Measurements from ENCODE around the gene NDUFB7.
"Not testable (repeated sequence)": the region's sequence is repeated elsewhere in the genome, so short reads cannot be mapped to it uniquely, and the experiment has no call there.

Gene NDUFB7

DNA sequence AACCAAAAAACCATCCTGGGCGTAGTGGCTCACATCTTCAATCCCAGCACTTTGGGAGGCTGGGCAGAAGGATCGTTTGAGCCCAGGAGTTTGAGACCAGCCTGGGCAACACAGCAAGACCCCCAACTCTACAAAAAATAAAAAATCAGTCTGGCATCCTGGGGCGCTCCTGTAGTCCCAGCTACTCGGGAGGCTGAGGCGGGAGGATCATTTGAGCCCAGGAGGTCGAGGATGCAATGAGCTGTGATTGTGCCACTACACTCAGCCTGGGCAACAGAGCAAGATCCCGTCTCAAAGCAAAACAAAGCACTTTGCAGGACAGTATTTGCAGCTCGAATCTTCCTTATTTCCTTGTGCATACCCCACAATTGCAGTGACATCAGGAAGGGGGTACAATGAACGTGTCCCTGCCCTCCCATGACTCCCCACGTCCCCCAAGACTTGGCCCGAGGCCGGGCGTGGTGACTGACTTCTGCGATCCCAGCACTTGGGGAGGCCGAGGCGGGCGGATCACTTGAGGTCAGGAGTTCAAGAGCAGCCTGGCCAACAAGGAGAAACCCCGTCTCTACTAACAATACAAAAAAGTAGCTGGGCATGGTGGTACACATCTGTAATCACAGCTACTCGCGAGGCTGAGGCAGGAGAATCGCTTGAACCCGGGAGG lies 870 bp downstream of the NDUFB7 start:
- no peak for DNase-seq

DNA sequence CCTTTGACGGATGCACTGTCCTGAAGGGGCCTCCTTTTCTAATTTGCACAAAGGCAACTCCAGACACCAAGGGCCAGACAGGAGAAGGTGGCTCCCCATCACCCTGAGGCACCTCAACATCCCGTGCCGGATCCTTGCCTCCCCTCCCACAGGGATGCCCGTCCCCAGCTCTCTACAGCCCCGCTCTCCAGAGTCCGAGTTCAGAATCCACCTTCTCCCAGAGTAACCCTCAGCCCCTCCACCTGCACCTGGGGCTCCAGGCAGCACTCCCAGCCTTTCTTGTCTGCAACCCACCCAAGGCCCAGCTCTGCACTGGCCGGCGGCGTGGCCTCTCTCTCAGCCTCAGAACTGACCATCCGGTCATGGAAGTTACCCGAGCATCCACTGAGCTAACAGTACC lies 4.8 kb downstream of the NDUFB7 start:
- no peak for DNase-seq

DNA sequence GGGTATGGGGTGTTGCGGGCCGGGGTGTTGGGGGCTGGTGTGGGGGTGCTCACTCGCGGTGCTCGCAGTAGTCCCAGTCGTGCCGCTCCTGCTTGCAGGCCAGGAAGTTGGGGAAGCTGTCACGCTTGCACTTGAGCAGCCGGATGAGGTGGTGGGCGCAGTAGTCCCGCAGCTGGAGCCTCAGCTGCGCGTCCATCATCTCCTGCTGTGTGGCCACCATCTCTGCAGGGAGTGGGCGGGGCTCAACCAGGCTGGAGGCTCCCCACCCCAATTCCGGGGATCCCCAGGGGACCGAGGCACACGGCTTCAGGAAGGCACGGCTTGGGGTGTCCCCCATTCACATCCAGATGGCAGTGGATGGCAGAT lies 5.2 kb downstream of the NDUFB7 start:
- no peak for DNase-seq

DNA sequence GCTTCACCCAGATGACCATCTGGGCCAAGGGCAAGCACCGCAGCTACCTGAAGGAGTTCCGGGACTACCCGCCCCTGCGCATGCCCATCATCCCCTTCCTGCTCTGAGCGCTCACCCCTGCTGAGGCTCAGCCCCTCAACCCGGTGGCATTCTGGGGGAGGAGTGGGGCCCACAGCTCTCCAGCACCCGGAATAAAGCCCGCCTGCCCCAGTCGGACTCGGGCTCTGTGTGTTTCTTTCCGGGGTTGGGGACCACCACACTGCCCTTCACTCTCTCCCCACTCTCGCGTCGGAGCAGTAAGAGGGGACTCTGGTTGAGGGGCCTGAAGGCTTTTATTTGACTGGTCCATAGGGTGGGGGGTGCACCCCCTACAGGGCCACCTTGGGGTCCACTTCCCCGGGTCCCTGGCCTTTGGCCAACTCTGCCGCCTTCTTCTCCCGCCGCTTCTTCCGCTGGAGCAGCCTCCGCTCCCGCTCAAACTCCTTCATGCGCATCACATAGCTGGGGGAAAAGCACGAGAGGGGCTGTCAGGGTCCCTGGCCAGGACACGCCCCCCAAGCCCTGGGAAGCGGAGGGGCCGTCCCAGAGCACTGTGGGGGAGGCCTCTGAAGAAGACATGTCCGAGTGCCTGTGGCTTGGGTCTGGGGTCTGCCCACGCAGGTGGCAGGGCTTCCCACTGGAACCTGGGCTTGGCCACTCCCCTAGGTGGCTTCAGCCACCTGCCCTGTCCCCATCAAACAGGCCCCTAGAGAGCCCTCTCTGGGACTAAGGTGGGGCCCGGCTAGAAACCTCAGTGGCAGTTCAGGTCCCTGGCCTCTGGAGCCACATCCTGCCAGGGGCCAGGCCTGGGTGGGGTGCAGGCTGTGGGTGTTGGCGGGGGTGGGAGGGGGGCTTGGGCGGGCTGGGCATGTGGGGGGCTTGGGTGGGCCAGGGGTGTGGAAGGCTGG lies 5.8 kb downstream of the NDUFB7 start:
- no peak for DNase-seq

DNA sequence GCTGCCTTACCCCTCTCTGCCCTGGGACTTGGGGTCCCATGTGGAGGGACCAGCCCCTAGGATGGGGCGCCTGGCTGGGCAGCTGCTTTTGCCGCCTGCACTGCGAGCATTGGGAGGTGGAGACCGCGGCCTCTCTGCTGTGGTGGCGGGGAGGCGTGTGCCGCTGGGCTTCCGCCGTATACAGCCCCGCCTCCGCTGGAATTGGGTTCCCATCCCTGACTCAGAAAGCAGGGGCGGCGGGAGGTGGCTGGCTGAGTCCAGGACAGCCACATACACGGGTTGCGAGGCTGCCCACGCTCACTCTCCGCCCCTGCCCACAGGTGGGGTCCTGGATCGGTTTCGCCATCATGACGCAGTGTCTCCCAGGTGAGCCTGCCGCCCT lies 6.6 kb downstream of the NDUFB7 start:
- no peak for DNase-seq

DNA sequence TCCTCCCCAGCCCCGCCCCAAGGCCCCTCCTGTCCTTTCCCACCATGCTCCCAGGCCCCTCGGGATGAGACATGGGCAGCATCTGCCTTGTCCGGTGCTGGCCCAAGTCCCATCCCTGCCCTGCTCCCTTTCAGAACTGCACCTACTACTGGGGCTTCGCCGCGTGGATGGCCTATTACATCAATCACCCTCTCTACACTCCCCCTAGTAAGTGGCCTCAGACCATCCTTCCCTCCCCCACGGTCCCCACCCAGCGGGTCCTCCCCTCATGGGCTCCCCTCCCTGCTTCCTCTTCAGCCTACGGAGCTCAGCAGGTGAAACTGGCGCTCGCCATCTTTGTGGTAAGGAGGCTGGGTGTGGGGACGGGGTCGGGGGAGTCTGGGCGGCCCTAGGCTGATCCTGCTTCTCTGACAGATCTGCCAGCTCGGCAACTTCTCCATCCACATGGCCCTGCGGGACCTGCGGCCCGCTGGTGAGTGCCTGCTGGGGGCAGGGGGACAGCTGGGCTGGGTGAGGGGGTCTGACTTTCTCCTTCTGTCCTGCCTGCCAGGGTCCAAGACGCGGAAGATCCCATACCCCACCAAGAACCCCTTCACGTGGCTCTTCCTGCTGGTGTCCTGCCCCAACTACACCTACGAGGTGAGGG lies 7.1 kb downstream of the NDUFB7 start:
- not testable (repeated sequence) for DNase-seq

DNA sequence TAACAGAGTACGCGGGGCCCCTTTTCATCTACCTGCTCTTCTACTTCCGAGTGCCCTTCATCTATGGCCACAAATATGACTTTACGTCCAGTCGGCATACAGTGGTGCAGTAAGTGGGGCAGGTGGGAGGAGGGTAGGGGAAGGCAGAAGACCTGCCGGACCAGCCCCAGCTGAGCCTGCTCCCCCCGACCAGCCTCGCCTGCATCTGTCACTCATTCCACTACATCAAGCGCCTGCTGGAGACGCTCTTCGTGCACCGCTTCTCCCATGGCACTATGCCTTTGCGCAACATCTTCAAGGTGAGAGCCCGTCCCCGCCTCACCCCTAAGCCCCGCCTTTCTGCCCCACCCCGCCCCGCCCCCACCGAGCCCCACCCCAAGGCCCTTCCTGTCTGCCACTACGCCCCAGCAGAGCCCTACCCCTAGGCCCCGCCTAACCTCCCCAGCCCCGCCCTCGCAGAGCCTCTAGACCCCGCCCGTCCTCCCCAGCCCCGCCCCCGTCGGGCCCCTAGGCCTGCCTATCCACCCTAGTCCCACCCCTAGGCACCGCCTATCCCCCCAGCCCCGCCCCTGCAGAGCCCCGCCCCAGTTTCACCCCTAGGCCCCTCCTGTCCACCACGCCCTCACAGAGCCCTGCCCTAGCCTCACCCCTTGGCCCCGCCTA lies 7.7 kb downstream of the NDUFB7 start:
- DNase-seq = peak; percentile 31

DNA sequence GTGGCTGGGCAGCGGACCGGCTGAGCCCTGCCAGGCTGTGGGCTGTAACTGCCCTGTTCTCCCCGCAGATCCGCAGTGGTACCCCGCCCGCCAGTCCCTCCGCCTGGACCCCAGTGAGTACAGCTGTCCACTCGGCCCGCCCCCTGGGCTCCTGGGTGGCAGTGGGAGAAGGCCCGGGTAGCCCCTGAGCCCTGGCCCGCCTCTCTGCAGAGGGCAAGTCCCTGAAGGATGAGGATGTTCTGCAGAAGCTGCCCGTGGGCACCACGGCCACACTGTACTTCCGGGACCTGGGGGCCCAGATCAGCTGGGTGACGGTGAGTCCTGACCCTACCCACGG lies 8.3 kb downstream of the NDUFB7 start:
- no peak for DNase-seq

DNA sequence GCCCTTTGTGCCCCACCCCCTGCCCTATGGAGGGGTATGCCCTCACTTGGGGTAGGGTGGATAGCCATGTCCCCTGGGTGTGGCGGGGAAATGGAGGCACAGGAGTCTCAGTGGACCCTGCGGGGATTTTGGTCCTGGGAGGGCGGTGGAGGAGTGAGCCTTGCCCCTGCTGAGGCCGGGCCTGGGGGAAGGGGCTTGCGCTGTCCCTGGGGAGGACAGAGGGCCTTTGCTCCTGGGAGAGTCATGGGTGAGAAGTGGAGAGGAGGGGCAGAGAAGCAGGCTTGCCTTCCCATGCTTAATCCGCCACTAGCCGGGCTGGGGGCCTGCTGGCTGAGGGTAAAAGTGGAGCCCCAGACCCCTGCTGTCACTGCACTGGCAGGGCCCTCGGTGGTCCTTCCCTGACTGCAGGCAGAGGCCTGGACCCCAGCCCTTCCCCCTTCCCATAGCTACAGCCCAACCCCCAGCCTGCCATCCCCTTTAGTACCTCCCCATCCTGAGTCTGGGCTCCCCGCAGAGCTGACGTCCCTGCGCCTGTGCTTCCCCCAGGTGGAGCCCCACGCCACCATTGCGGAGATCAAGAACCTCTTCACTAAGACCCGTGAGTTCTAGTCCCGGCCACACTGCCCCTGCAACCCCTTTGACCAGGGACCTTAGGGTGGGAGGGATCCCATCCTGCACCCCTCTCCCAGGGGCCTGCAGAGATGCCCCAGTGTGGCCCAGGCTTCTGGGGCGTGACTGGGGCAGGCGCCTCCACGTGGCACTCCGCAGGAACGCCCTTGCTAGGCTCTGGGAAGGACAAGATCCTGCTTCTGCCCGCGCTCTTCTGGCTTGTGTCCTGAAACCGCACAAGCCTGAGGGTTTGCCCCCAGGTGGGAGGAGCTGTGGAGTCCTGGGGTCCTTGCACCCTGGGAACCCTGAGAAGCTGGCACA lies 8.9 kb downstream of the NDUFB7 start:
- no peak for DNase-seq

DNA sequence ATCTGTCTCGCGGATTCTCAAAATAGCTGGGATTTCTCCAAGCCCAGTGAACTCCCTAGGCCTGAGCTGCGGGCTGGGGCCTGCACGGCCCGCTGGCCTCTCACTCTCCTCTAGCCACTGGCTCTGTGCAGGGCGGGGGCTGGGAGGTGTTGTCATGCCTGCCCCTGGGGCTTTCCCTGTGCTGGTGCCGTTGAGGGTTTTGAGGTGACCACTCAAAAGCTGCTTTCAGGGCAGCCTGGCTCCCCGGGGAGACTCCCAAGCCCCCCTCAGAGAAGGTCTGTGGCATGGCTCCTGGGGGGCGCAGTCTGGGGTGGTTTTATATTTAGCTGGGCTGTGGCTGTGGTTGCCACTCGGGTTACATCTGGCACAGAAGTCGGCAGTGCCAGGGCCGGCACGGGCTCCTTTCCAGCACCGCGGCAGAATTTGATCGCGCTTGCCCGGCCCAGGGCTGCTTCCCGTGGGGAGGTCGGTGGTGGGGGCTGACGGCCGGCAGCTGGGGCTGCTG lies 10.0 kb downstream of the NDUFB7 start:
- DNase-seq = no peak

DNA sequence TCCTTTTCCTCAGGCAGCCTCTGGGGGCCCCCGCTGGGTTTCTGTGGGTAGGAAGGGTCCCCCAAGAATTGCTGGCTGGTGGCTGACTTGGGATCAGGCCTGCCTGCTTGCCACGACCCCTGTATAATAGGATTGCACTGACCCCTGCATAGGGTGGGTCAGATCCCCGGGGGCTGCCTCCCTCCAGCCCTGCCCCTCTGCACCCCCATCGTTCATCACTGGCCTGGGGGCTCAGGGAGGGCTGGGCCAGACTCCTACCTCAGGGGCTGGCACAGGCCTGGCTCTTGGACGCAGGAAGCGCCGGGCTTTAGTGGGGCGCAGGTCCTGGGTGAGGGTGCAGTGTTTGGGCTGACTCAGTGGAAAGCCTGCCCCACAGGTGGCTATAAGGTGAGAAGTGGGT lies 10.6 kb downstream of the NDUFB7 start:
- DNase-seq = no peak

DNA sequence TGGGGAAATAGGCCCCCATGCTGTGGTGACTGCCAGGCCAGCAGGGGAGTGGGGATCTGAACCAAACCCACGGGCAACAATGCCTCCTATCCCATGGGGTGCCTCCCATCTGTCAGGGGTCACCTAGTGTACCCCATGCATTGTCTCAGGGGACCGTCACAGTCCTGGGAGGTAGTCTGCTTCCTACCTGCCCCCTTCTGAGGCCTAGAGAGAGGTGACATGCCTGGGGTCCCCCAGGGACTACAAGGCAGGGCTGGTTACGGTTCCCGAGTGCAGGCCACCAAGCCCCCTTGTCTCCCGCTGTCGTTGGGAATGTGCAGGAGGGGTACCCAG lies 11.1 kb downstream of the NDUFB7 start:
- DNase-seq = no peak

DNA sequence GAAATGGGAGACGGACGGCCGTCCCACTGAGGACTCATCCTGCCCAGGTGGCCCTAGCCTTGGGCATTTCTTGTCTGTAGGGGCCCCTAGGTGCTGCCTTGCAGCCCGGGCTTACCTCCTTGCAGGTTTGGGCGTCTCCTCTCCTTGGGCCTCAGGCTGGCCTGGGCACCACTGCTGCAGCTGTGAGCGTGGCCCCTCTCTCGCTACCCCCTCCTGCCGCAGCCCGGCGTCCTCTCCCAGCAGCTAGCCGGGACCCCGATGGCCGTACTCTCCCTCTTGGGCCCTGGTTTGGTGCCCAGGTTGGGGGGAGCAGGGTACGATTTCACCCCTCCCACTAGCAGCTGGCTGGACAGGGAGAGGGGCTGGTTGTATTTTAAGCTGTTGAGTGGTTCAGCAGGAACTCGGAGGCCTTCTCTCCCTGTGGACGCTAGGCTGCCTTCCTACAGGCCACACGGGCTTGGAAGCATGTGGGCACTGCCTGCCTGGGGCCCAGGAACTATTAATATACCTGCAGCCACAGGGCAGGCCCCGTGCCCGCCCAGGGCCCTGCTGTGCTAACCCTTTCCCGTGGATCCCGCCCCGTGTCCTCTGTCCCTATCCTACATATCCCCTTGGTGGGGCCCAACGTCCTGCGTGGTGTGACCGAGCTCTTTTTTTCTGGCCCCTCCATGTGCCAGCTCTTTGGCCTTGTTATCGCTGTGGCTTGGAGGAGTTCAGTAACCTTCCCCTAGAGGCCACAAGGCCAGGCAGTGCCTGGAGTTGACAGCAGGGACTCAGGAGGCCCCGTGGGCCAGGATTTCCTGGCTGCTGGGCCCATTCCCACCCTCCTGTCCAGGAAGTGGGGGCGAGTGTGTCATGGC lies 11.7 kb downstream of the NDUFB7 start:
- no peak for DNase-seq

DNA sequence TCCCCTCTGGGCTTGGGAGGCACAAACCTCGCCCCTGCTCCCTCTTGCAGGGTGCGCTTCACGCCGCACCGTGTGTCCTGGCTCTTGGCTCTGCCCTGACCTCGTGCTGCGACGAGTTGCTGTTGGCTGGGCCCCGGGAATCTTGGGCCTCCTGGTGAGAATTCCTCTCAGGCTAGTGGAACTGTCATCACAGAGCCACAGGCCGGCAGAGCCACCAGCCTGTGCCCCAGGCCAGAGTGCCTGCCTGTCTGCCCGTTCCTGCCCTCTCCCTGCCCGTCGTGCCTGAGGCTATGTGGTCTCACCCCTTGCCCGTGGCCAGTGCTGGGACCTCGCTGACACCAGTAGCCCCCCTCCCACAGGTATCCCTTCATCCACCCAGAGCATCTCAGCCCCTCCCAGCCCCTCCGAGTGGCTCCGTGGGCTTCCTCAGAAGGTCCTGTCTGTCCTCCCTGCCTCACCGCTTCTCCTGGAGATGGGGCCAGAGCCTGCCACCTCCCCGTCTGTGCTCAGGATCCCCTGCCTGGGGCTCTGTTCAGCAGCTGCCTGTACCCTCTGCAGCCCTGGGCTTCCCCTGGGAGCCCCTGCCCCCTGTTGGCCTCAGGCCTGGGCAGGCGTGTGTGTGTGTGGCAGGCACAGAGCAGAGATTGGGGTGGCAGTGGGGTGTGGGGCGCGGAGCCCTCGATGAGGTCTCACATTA lies 13.3 kb downstream of the NDUFB7 start:
- no peak for DNase-seq

DNA sequence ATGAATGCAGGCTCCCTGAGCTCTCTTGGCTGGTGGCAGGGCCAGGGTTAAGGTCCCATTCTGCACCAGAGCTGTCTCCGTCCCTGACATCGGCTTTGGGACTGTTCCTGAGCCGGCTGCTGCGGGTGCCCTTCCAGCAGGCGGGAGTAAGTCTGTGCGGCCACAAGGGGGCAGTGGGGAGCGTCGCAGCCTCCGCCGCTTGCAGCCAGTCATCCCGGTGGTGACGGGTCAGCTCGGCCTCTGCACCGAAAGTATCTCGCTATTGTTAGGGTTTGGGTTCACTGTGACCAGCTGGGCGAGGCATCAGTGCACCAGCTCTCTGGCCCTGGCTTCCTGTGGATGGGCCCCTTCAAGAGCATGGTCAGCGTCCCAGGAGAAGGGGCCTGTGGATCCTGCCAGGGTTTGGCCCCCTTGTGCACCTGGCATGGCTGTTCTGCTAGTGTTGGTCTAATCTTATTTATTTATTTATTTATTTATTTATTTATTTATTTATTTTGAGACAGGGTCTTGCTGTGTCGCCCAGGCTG lies 15.1 kb downstream of the NDUFB7 start:
- DNase-seq = peak; percentile 52

DNA sequence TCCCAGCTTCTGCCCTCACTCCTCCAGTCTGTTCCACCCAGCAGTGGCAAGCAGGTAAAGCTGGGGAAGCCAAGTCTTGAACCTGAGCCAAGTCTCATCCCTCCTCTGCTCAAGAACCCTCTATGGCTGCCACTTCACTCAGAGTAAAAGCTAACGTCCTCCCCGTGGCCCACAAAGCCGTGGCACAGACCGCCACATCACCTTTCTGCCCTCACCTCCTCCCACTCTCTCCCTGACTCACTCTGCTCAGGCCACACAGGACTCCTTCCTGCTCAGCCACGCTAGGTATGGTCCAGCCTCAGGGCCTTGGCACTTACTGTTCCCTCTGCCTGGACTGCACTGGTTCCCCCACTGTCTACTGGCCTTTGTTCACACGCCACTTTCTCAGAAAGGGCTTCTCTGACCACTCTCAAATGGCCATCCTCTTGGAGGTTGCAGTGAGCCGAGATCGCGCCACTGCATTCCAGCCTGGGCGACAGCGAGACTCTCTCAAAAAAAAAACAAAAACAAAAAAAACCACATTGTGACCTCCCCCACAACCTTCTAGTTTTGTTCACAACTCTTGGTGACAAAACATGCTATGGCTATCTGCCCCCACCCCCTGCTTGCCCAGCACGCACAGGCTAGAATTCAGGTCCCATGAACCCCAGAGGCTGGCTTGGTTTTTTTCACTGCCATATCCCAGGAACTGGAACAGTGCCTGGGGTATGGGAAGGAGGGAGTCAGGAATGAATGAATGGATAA lies 15.8 kb downstream of the NDUFB7 start:
- no peak for DNase-seq

DNA sequence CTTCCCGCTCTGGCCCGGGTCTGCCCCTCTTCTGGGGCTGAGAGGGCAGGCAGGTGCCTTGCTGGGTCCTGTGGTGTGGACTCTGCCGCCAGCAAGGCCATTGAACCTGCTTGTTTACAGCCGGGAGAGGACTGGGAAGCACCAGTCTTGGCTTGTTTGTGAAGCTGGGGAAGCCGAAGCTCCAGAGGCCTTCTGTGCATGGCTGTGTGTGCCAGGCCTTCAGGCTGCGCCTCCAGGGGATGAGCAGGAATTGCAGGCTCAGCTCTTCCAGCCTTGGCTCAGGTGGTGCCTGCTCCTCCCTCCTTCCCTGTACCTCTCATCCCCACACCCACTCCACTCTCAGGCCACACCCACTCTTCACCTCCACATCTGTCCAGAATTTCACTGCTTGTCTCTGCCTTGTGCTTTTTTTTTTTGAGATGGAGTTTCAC lies 17.5 kb downstream of the NDUFB7 start:
- no peak for DNase-seq

DNA sequence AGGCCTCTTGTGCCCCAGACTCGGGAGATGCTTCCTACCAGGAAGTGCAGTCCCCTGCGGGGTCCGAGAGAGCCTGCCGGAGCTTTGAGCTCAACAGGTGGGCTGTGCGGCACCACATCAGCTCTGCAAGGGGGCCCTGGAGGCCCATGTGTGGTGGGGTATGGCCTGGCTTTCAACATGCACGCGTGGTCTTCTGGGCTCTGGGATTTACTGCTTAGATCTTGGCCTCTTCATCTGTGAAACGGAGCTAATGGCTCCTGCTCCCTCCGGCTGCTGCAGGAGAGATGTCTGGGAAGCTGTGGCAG lies 18.0 kb downstream of the NDUFB7 start:
- no peak for DNase-seq

DNA sequence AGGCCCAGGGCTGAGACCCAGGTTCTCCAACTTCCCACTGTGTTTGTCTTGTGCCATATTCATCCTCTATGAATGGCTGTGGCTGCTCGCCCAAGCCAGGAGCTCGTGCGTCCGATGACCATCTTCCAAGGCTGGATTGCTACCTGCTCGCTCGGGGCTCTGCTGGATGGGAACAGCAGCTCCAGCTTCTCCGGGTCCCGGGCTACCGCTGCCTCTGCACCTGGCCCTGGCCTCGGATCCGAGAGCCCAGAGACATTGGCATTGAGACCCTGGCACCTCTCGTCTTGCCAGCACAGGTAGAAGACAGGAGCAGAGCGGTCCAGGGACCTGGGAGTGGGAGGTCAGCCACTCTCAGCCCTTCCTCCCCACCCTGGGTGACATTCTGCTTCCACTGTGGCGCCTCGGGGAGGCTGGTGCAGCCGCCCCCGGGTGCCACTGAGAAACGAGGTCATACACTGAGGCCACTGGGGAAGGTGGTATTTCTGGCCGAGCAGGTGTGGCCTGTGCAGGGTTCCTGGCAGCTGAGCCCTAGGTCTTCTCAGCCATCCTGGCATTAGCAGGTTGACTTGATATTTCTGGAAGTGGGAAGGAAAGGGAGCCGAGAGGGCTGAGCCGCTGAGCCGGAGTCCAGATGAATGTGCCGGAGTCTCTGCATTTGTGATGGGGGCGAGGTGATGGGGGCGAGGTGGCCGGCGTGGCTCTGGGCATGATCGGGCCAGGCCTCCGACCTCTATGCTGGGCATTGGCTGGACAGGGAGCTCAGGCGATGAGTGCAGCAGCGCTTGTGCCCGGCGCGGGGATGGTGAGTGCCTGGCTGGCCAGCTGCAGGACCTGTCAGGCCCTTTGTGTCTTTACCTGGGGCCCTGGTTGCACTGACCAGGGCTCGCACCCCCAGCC lies 18.6 kb downstream of the NDUFB7 start:
- DNase-seq = no peak

All from central memory CD4-positive, alpha-beta T cell (primary cell).